GM18505 (cell line): Measurements from ENCODE around the gene CENPB.
"Not testable (repeated sequence)": the region's sequence is repeated elsewhere in the genome, so short reads cannot be mapped to it uniquely, and the experiment has no call there.

ENCODE experiments used
- ATAC-seq: cut with Tn5 transposase; IDR thresholded peaks from one replicate; pipeline ENCODE4 v1.9.1; 2021; ENCODE audit not compliant: unreplicated experiment
- POLR2A ChIP-seq: IDR thresholded peaks from 4 replicates; pipeline ENCODE4 v1.6.1; 2011; ENCODE audit warnings: borderline replicate concordance; ENCODE audit not compliant: insufficient read depth, insufficient read length; ENCODE audit errors: extremely low read depth

The CENPB gene

GRCh38 chr20:3800256-3800877, 13.8 kb upstream of the CENPB start:
- ATAC-seq, result no peak
- TF ChIP-seq POLR2A, result no peak

- TF ChIP-seq POLR2A, result no peak
- ATAC-seq, result no peak
Measured at GRCh38 chr20:3798908-3799248, 12.3 kb upstream of the CENPB start.

- no peak for ATAC-seq
- no peak for TF ChIP-seq POLR2A
Measured at GRCh38 chr20:3798373-3798768, 11.8 kb upstream of the CENPB start.

DNA sequence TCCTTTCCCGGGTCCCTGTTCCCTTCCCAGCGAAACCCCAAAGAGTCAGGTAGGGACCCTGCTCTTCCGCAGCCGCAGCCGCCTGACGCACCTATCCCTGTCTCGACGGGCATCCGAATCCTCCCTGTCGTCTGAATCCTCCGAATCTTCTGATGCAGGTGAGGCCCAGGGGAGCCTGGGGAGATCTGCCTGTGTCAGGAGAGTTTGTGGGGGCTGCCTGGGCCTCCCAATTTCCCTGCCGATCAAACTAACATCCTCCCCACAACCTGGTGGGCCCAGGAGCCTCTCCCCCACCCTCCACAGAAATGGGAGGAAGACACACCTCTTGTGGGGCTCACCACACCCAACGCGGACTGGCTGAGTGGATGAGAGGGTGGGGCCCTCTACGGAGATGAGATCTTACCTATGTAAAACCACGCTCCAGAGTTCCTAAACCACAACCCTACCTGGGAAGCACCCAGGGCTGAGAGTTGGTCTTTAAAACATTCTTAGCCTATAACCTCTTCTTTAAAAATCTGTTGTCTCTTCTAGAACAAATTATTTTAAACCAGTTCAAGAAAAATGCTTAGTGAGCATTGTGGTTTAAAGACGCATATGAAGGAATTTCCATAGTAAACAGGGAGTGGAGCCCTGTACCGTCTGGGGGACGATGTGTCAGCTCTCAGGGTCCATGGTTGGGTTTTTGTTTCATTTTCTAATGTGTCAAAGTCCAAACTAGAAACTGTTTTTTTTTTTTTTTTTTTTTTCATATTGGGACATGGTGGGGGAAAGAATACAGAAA, 11.2 kb upstream of the CENPB start:
- no peak for TF ChIP-seq POLR2A
- ATAC-seq, result no peak

- no peak for TF ChIP-seq POLR2A
- no peak for ATAC-seq
Measured at GRCh38 chr20:3797226-3797545, 10.6 kb upstream of the CENPB start.

GRCh38 chr20:3796477-3797225, 10.1 kb upstream of the CENPB start:
- ATAC-seq, result peak; percentile 1
- TF ChIP-seq POLR2A, result no peak

- peak; percentile 68 for ATAC-seq
- peak; percentile 65 for TF ChIP-seq POLR2A
Measured at GRCh38 chr20:3795511-3796468, 9.2 kb upstream of the CENPB start, which contains the start of gene CDC25B. Gene CDC25B, plus strand, starts transcription at chr20:3796310. Its CDS starts 222 bp downstream, at chr20:3796532.

DNA sequence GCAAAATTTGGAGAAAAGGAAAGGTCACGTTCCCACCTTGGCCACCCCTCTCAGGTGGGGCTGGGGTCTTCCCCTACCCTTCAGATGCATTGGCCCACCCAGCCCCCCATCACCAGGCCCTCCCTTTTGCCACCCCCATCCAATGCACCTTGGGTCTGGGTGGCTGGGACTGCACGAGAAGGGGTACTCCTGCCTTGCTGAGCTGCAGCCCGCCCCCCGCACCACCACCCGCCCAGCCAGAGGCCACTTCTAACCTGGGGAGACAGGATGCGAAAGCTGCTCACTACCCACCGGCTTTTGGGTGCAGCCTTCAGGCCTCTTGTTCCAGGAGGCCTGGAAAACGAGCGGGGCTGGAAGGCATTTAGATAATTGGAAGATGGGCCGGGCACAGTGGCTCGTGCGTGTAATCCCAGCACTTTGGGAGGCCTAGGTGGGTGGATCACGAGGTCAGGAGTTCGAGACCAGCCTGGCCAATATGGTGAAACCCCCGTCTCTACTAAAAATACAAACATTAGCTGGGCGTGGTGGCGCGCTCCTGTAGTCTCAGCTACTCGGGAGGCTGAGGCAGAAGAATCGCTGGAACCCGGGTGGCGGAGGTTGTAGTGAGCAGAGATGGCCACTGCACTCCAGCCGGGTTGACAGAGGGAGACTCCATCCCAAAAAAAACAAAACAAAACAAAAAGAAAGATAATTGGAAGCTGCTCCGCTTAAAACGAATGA, 8.3 kb upstream of the CENPB start:
- TF ChIP-seq POLR2A, result no peak
- ATAC-seq, result no peak

GRCh38 chr20:3794168-3794567, 7.6 kb upstream of the CENPB start:
- ATAC-seq, result not testable (repeated sequence)

DNA sequence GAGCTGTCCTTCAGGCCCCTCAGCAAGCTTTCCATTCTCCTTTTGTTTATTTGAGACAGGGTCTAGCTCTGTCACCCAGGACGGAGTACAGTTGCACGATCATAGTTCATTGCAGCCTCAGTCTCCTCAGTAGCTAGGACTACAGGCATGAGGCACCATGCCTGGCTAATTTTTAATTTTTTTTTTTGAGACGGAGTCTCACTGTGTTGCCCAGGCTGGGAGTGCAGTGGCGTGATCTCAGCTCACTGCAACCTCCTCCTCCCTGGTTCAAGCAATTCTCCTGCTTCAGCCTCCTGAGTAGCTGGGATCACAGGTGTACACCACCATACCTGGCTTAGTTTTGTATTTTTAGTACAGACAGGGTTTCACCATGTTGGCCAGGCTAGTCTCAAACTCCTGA, 2.7 kb upstream of the CENPB start:
- not testable (repeated sequence) for ATAC-seq

GRCh38 chr20:3788685-3789155, 2.2 kb upstream of the CENPB start:
- no peak for ATAC-seq
- TF ChIP-seq POLR2A, result no peak

DNA sequence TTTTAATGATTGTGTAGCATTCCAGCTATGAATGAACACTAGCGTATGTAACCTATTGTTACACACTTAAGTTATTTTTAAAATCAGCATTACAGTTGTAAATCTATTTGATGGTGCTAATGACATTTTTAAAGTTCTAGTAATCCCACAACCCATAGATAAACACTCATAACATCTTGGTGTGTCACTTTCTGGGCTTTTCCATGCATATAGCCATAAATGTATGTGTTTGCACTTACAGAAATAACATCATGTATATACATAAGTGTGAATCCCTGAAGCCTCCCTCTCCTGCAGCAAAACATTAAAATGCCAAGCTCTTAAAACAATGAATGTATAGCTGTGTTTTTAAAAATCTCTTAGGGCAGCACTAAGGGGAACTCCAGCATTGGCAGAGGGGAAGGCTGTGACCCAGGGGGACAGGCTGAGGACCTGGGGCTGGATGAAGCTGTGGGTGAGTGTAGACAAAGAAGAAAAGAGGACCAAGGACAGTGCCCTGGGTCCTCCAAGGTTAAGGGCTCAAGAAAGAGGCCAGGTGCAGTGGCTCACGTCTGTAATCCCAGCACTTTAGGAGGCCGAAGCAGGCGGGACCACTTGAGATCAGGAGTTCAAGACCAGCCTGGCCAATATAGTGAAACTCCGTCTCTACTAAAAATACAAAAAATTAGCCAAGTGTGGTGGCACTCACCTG, 929 bp upstream of the CENPB start:
- no peak for TF ChIP-seq POLR2A
- no peak for ATAC-seq
